ENCODE measurements around the gene SLC3A2.
A peak's percentile ranks its signal among the peaks of the same experiment; 100 is the strongest.

Gene SLC3A2

DNA sequence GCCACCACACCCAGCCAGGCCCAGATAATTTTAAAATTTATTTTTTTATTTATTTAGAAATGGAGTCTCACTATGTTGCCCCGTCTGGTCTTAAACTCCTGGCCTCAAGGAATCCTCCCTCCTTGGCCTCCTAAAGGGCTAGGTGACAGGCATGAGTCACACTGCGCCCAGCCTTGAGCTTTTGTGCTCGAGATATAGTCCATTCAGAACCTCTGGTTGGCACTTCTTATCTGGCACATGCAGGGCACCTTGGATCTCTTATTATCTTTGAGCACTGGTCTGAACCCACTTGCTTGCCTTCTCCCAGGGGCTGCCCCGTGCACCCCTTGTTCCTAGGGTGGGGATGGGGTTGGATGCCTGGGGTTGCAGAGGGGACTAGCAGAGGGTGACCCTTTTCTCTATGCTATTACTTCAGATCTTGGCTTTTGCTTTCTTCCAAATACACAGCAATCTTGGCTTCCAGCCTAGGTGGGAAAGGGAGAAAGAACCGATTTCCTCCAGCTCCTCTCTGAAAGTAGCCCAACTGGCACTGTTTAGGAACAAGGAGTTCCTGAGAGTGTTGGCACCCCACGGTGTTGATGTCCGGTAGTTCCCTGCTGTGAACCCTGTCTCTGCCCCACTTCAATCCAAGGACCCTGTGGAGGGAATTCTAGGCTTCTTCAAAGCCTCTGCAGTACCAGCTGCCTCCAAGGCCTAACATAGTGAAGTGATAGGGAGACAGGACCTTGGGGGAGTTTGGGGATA lies 1.3 kb upstream of the SLC3A2 start:
- H3K4me3 ChIP-seq (ENCODE audit: low read length), result no peak overlapping the region
- DNase-seq (ENCODE audit: low read depth), result no peak
- TF ChIP-seq, protein P1, sequence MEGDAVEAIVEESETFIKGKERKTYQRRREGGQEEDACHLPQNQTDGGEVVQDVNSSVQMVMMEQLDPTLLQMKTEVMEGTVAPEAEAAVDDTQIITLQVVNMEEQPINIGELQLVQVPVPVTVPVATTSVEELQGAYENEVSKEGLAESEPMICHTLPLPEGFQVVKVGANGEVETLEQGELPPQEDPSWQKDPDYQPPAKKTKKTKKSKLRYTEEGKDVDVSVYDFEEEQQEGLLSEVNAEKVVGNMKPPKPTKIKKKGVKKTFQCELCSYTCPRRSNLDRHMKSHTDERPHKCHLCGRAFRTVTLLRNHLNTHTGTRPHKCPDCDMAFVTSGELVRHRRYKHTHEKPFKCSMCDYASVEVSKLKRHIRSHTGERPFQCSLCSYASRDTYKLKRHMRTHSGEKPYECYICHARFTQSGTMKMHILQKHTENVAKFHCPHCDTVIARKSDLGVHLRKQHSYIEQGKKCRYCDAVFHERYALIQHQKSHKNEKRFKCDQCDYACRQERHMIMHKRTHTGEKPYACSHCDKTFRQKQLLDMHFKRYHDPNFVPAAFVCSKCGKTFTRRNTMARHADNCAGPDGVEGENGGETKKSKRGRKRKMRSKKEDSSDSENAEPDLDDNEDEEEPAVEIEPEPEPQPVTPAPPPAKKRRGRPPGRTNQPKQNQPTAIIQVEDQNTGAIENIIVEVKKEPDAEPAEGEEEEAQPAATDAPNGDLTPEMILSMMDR (IDR thresholded peaks at IDR 0.05; ENCODE audit: insufficient read depth, low read depth, low read length, missing control alignments), result no peak

DNA sequence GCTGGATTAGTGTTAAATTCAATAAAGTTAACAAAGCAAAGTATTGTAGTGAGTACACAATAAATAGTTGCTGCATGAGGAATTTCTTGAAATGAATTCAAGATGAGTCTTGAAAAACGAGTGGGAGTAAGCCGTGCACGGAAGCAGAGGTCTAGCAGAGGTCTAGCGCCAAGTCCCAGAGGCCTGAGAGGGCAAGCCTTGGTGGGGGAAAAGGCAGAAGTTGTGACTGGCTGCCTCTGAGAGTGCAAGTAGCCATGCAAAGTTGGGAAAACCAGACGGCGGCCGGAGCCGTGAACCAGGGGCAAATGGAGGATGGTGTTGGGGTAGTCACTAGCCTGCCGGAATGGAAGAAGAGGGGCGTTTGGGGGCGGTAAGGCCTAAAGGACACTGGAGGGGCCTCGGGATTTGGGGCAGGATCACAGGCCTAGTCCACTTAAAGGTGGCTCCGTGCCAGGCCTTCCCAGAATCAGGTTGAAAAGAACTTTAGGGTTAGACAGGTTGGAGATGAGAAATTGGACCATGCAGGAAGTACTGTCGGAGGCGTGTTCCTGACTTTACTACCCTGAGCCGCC lies 379 bp upstream of the SLC3A2 start:
- peak; percentile 57 for DNase-seq (ENCODE audit: low read depth)
- peak overlapping the region; percentile 88 for H3K4me3 ChIP-seq (ENCODE audit: low read length)
- TF ChIP-seq, protein P1 (IDR thresholded peaks at IDR 0.05; ENCODE audit: insufficient read depth, low read depth, low read length, missing control alignments), result no peak

DNA sequence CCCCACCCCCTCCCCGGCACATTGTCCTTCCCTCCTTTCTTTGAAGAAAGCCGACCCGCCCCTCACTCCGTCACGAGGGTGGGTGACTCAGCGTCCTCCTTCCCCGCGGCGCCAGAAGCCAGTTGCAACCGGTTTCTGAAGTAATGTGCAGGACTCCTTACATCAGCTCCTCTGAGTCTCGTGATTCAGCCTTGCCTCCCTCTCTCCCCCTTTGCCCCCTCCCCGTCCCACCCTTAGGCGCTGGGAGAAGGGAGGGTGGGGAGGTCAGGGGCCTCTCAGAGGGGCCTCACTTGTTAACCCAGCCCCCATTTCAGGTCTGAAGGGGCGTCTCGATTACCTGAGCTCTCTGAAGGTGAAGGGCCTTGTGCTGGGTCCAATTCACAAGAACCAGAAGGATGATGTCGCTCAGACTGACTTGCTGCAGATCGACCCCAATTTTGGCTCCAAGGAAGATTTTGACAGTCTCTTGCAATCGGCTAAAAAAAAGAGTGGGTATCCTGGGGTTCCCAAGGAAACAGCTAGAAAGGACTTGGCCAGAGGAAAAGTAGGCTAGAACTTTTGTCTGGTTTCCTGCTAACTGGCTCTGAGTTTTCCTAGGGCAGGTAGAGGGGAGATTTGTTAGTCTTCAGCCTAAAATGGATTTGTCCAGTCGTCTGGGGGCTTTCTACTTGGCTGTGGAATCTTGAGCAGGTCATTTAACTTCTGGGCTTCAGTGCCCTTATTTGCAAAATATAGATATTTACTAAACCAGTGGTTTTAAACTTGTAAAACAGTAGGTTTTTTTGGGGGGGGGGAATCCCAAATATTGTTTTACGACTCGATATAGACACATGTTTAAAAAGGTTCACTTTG lies 1.1 kb downstream of the SLC3A2 start:
- H3K4me3 ChIP-seq (ENCODE audit: low read length), result peak overlapping the region; percentile 88
- TF ChIP-seq, protein P1 (IDR thresholded peaks at IDR 0.05; ENCODE audit: insufficient read depth, low read depth, low read length, missing control alignments), result no peak
- peak; percentile 98 for DNase-seq (ENCODE audit: low read depth)

DNA sequence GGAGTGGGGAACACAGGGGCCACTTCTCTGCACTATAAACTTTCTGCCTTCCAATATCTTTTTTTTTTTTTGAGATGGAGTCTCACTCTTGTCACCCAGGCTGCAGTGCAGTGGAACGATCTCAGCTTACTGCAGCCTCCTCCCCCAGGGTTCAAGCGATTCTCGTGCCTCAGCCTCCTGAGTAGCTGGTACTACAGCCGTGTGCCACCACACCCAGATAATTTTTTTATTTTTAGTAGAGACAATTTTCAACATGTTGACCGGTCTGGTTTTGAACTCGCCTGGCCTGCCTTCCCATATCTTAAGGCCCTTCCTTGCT lies 1.7 kb downstream of the SLC3A2 start:
- no peak for DNase-seq (ENCODE audit: low read depth)
- TF ChIP-seq, protein P1 (IDR thresholded peaks at IDR 0.05; ENCODE audit: insufficient read depth, low read depth, low read length, missing control alignments), result no peak
- peak overlapping the region; percentile 88 for H3K4me3 ChIP-seq (ENCODE audit: low read length)

DNA sequence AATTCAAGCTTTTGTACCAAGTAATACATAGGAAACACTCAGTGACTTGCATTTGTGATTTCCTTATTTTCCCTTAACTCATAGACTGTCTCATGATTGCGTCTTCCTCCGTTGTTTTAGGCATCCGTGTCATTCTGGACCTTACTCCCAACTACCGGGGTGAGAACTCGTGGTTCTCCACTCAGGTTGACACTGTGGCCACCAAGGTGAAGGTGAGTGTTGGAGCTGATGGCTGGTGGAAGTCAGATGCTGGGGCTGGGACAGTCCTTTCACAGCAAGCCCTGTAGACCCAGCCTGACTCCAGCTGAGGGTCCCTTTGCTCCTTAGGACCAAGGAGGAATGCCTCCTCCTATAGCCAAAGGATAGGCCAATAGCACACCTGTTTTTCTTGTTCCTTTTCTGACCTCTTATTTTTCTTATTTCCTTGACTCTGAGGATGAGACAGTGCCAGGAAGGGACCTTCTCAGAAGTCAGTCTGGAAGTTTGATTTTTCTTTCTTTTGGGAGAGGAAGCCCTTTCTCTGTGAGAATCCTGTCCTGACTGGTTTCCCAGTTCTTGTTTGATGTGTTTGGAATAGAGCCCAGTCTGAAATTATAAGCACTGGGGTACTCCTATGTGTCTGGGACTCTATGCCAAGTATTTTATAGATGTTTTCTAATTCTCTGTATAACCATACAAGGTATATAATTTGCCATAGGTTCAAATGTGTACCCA lies 2.2 kb downstream of the SLC3A2 start:
- DNase-seq (ENCODE audit: low read depth), result no peak
- peak overlapping the region; percentile 88 for H3K4me3 ChIP-seq (ENCODE audit: low read length)
- TF ChIP-seq, protein P1 (IDR thresholded peaks at IDR 0.05; ENCODE audit: insufficient read depth, low read depth, low read length, missing control alignments), result no peak

DNA sequence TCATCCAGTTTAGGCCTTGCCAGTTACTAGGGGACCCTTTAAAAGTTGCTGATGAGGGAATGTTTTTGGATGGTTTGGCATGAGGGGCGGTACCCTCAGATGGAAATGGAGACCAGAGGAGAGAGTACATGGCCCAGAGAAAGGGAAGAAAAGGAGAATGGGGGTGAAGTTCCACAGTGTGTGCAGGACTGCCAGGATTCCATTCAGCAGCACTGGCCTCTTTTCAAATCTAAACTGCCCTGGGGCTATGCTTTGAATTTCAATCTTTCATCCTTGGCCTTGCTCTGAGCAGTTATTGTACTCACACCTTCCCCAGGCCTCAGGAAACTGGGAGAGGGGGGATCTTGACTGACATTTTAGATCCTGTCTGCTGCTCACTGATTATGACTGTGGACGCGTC lies 3.0 kb downstream of the SLC3A2 start:
- TF ChIP-seq, protein P1 (IDR thresholded peaks at IDR 0.05; ENCODE audit: insufficient read depth, low read depth, low read length, missing control alignments), result no peak
- peak overlapping the region; percentile 88 for H3K4me3 ChIP-seq (ENCODE audit: low read length)
- no peak for DNase-seq (ENCODE audit: low read depth)
